Suprapubic skin (tissue), 4 donors: ENCODE results near the gene DTNBP1. TPM values are rescaled to one million over a fixed set of nuclear protein-coding genes. Genes with fewer than 3 reads are reported as not detected.

Experiments
- DNase-seq, 2 donors: peaks; one replicate each; pipeline ENCODE4 v3.0.0-alpha.2; 2019; ENCODE audit warnings: low spot score in 2 of 2
- H3K27ac ChIP-seq: fragments of 200-600 bp; sonication (generic); one replicate; pipeline ENCODE4 v1.5.1; 2019
- H3K27me3 ChIP-seq: fragments of 200-600 bp; sonication (generic); one replicate; pipeline ENCODE4 v1.5.1; 2019
- H3K36me3 ChIP-seq: fragments of 200-600 bp; sonication (generic); one replicate; pipeline ENCODE4 v1.5.1; 2019
- H3K4me1 ChIP-seq: fragments of 200-600 bp; sonication (generic); one replicate; pipeline ENCODE4 v1.5.1; 2019
- H3K4me3 ChIP-seq: fragments of 200-600 bp; sonication (generic); one replicate; pipeline ENCODE4 v1.5.1; 2019; ENCODE audit warnings: mild to moderate bottlenecking
- H3K9me3 ChIP-seq: fragments of 200-600 bp; sonication (generic); one replicate; pipeline ENCODE4 v1.5.1; 2019
- EP300 ChIP-seq: sonication (generic); formaldehyde crosslinking; IDR thresholded peaks from one replicate; pipeline ENCODE4 v1.6.1; 2017; ENCODE audit warnings: antibody characterized with exemption
- POLR2A ChIP-seq, 2 donors: fragments of 450-650 bp; IDR thresholded peaks; one replicate each; pipeline ENCODE4 v1.6.1; 2017; ENCODE audit warnings: antibody characterized with exemption in 2 of 2, mild to moderate bottlenecking in 2 of 2, moderate library complexity in 2 of 2
- POLR2AphosphoS5 ChIP-seq, 3 donors: sonication (generic); formaldehyde crosslinking; IDR thresholded peaks; one replicate each; pipeline ENCODE4 v1.6.1; 2017; ENCODE audit warnings: antibody characterized with exemption in 3 of 3
- WGBS: methylation state at CpG from one replicate; pipeline ENCODE4 v1.1.5; 2018; 5-methylcytosine and 5-hydroxymethylcytosine counted together
- total RNA-seq, 4 donors: library from RNA; depleted of rRNA; stranded (reverse); fragments of >200 nt; gene quantifications; one replicate each; pipeline ENCODE4 v1.1.0, GENCODE V29; 2016
- TF ChIP-seq, protein P1 (sequence below), 2 donors: fragments of 200-600 bp in 1 of 2; fragments of 450-650 bp in 1 of 2; sonication (generic) in 1 of 2; IDR thresholded peaks; one replicate each; pipeline ENCODE4 v1.5.1; 2016 to 2019; ENCODE audit warnings: antibody characterized with exemption in 2 of 2, mild to moderate bottlenecking in 1 of 2, moderate library complexity in 1 of 2

The DTNBP1 gene
- total RNA-seq = 10 to 100 TPM; 12.7 to 17.1 (median 16.4) TPM

DNA sequence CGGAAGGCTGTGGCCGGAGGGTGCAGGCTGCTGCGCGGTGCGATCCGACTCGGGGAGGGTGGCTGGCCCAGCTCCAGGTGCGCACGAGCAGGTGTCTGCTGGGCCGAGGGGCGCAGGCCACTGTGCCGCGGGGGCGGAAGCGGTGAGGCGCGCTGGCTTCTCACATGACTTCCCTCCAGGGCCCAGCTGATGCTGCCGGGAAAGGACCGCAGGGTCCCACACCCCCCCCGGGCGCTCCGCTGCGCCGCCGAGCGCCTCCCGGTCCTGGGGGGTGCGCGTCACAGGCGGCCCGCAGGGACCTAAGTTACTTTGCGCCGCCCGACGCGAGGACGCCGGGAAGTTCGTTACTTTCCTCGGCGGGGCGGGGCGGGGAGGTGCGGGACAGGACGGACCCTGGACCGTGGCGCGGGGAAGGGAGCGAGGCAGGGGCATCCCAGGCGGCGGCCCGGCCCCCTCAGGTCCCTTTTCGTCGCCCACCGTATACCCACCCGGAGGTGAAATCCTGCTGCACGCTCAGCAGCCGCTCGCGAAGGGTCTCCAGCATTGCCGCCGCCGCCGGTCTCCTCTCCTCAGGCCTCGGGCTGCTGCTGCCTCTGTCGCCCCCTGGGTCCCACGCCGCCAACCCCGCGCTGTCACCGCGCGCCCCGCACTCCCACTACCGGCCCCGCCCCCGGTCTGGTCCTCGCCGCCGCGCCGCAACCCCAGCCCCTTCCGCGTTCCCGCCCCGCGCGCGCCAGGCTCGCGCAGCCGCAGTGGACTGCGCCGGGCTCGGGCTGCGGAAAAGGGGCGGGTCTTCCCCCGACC is at the start of gene DTNBP1:
DTNBP1 (minus strand) TSS at position 703 of the 804 bp plus-strand sequence; CDS start at position 544, 159 bp downstream.
- Histone ChIP-seq H3K27ac (peak within 1 kb of the TSS; percentile 88), H3K4me3 (peak within 1 kb of the TSS; percentile 99), H3K27me3 (no peaks in the 10 kb centered on the region), H3K4me1 (peaks cover 14% of the 10 kb centered on the region), H3K9me3 (no peaks in the 10 kb centered on the region), H3K36me3 (no peaks in the 10 kb centered on the region)
- TF ChIP-seq EP300 (no peak), POLR2A (IDR thresholded peaks at IDR 0.05) (no peak), POLR2AphosphoS5 (IDR thresholded peaks at IDR 0.05) (no peak)
- TF ChIP-seq, protein P1, sequence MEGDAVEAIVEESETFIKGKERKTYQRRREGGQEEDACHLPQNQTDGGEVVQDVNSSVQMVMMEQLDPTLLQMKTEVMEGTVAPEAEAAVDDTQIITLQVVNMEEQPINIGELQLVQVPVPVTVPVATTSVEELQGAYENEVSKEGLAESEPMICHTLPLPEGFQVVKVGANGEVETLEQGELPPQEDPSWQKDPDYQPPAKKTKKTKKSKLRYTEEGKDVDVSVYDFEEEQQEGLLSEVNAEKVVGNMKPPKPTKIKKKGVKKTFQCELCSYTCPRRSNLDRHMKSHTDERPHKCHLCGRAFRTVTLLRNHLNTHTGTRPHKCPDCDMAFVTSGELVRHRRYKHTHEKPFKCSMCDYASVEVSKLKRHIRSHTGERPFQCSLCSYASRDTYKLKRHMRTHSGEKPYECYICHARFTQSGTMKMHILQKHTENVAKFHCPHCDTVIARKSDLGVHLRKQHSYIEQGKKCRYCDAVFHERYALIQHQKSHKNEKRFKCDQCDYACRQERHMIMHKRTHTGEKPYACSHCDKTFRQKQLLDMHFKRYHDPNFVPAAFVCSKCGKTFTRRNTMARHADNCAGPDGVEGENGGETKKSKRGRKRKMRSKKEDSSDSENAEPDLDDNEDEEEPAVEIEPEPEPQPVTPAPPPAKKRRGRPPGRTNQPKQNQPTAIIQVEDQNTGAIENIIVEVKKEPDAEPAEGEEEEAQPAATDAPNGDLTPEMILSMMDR (IDR thresholded peaks at IDR 0.05) = no peak
- DNase-seq = peak; percentile 86 to 89
- WGBS = under 1% methylated on average over 25 of the region's 98 CpGs

DNA sequence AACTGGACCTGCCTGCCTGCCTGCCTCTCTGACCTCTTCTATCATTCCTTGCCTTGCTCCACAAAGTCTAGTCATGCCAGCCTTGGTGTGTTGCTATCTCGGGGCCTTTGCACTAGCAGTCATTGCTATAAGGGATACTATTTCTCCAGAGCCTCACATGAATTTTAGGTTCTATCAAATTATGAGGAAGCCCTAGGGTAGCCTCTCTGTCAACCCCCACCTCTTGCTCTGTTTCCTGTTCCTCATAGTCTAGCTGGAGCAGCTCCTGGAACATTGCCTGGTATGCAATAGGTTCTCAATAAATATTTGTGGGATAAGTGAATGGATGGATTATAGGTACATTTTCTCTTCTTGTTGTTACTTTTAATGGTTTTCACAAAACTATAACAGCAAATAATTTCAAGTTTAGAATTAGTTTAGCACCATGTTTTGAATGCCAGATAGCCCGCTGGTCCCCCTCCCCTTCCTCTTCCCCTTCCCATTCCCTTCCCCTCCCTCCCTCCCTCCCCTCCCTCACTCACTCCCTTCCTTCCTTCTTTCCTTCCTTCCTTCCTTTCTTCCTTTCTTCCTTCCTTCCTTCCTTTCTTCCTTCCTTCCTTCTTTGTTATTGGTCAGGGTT is 46.9 kb upstream of the DTNBP1 start:
- TF ChIP-seq POLR2A (IDR thresholded peaks at IDR 0.05) (no peak), EP300 (no peak)
- no peaks in the 10 kb centered on the region for H3K36me3 ChIP-seq

GRCh38 chr6:15708231-15708630 is 45.4 kb upstream of the DTNBP1 start:
- Histone ChIP-seq H3K27me3 (no peaks in the 10 kb centered on the region), H3K4me1 (no peaks in the 10 kb centered on the region), H3K4me3 (no peak overlapping the region), H3K36me3 (no peaks in the 10 kb centered on the region), H3K27ac (no peak overlapping the region), H3K9me3 (no peaks in the 10 kb centered on the region)
- no peak for DNase-seq
- 95% methylated on average over 5 of the region's 5 CpGs for WGBS
- TF ChIP-seq EP300 = no peak
- TF ChIP-seq POLR2AphosphoS5 (IDR thresholded peaks at IDR 0.05) = no peak
- TF ChIP-seq, protein P1 (IDR thresholded peaks at IDR 0.05) = no peak
- no peak for TF ChIP-seq POLR2A (IDR thresholded peaks at IDR 0.05)

More for the DNA sequence above, 46.9 kb upstream of the DTNBP1 start:
- Histone ChIP-seq H3K27ac (no peak overlapping the region), H3K4me3 (no peak overlapping the region), H3K27me3 (no peaks in the 10 kb centered on the region), H3K9me3 (no peaks in the 10 kb centered on the region), H3K4me1 (no peaks in the 10 kb centered on the region)
- no peak for DNase-seq
- WGBS = 91% methylated on average over 2 of the region's 2 CpGs

- no peaks in the 10 kb centered on the region for H3K4me1 ChIP-seq
These were observed 43.2 kb upstream of the DTNBP1 start for GRCh38 chr6:15705981-15706380.

GRCh38 chr6:15698471-15698870 is 35.6 kb upstream of the DTNBP1 start:
- no peaks in the 10 kb centered on the region for H3K4me1 ChIP-seq
- TF ChIP-seq, protein P1 (IDR thresholded peaks at IDR 0.05) = no peak
- TF ChIP-seq POLR2AphosphoS5 (IDR thresholded peaks at IDR 0.05) = no peak
- no peak for TF ChIP-seq POLR2A (IDR thresholded peaks at IDR 0.05)
- no peak for TF ChIP-seq EP300
- H3K27me3 ChIP-seq = no peaks in the 10 kb centered on the region
- WGBS = 72% methylated on average over 1 of the region's 1 CpG
- H3K36me3 ChIP-seq = no peaks in the 10 kb centered on the region
- H3K27ac ChIP-seq = no peak overlapping the region
- DNase-seq = no peak
- H3K9me3 ChIP-seq = no peaks in the 10 kb centered on the region
- H3K4me3 ChIP-seq = no peak overlapping the region

More at GRCh38 chr6:15705981-15706380, 43.2 kb upstream of the DTNBP1 start:
- no peaks in the 10 kb centered on the region for H3K36me3 ChIP-seq
- no peak overlapping the region for H3K27ac ChIP-seq
- no peaks in the 10 kb centered on the region for H3K27me3 ChIP-seq
- H3K9me3 ChIP-seq = no peaks in the 10 kb centered on the region
- DNase-seq = no peak
- no peak for TF ChIP-seq POLR2AphosphoS5 (IDR thresholded peaks at IDR 0.05)
- TF ChIP-seq, protein P1 (IDR thresholded peaks at IDR 0.05) = no peak
- no peak for TF ChIP-seq EP300
- no peak for TF ChIP-seq POLR2A (IDR thresholded peaks at IDR 0.05)
- no peak overlapping the region for H3K4me3 ChIP-seq
- 56% methylated on average over 3 of the region's 3 CpGs for WGBS
